CD4-positive, alpha-beta T cell treated with Interleukin-6 for 4 hours (primary cell): ENCODE data around the gene SINHCAF.

Experiments
- DNase-seq: peaks from one replicate; pipeline ENCODE4 v3.0.0-alpha.2; 2020; ENCODE audit warnings: mixed read lengths

The SINHCAF gene

DNA sequence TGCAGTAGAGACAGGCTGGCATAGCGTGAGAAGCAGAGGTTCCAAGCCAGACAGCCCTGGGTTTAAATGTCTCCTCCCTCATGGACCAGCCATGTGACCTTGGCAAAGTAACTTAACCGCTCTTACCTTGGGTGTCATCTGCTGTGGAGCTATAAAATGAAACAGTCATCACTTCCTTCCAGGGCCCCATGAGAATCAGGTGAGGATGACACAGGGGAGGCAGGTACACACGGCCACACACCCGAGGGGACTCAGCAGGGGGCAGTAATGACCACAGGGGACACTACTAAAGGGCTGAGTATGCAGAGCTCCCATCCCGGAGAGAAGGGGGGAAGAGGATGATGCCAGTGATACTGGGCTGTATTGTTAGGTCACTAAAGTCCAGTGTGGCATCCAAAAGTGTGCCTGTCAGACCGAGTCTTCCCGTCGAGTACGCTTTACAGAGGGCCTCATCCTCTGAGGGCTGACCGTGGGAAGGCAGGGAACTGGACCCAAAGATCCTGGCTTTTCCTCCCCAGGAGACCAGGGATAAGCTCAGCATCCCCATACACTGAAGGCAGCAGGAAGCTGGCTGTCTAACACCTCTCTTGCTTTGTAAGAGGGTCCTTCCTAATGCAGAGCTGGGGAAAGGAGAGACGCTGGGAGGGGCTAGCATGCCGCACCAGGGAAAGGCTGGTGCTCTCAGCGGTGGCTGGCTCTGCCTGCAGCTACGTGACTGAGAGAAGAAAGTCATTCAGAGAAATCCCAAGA is 94.2 kb downstream of the SINHCAF start:
- no peak for DNase-seq
